Keratinocyte (primary cell): ENCODE data around the gene CFHR5. TPM values are rescaled to one million over a fixed set of nuclear protein-coding genes. Genes with fewer than 3 reads are reported as not detected.
"Not testable (repeated sequence)": the region's sequence is repeated elsewhere in the genome, so short reads cannot be mapped to it uniquely, and the experiment has no call there.

Source experiments
- DNase-seq: peaks from one replicate; pipeline ENCODE4 v3.0.0-alpha.2; 2011; ENCODE audit warnings: low read depth, missing footprints, low spot score
- FAIRE-seq: peaks from 2 replicates; lab custom pipeline; 2011; peaks lifted over from hg19 to GRCh38; lab: Jason Lieb, UNC
- H2AFZ ChIP-seq: 2 replicates; pipeline ENCODE4 v1.6.0; 2012; ENCODE audit warnings: low read length, control low read depth, inconsistent platforms; ENCODE audit not compliant: control insufficient read depth
- H3K27ac ChIP-seq: 2 replicates; pipeline ENCODE4 v1.5.1; 2011; ENCODE audit warnings: low read length; ENCODE audit not compliant: control insufficient read depth, insufficient read depth
- H3K27me3 ChIP-seq: 3 replicates; pipeline ENCODE4 v1.6.0; 2011; ENCODE audit warnings: low read length; ENCODE audit not compliant: control insufficient read depth, insufficient read depth; ENCODE audit errors: extremely low read depth
- H3K36me3 ChIP-seq, 2 experiments: 2 replicates in 1 of 2; 3 replicates in 1 of 2; pipeline ENCODE4 v1.5.1; 2011; ENCODE audit warnings: low read length in 2 of 2, mild to moderate bottlenecking in 1 of 2; ENCODE audit not compliant: control insufficient read depth in 2 of 2, insufficient read depth in 2 of 2; ENCODE audit errors: extremely low read depth in 1 of 2
- H3K4me1 ChIP-seq: 3 replicates; pipeline ENCODE4 v1.5.1; 2011; ENCODE audit warnings: low read length; ENCODE audit not compliant: control insufficient read depth, insufficient read depth; ENCODE audit errors: extremely low read depth
- H3K4me2 ChIP-seq: 3 replicates; pipeline ENCODE4 v1.6.0; 2011; ENCODE audit warnings: low read depth, low read length; ENCODE audit not compliant: control insufficient read depth, insufficient read depth; ENCODE audit errors: extremely low read depth
- H3K4me3 ChIP-seq, 3 experiments: fragments of 200-600 bp in 1 of 3; sonication (generic) in 1 of 3; 2 replicates in 2 of 3; 3 replicates in 1 of 3; pipeline ENCODE4 v1.5.1; 2011 to 2016; ENCODE audit warnings: low read length in 3 of 3, mild to moderate bottlenecking in 3 of 3, control low read depth in 2 of 3, inconsistent platforms in 1 of 3, low read depth in 1 of 3, mixed read lengths in 1 of 3, mixed run types in 1 of 3, moderate library complexity in 1 of 3; ENCODE audit not compliant: control insufficient read depth in 2 of 3, insufficient read depth in 2 of 3; ENCODE audit errors: extremely low read depth in 1 of 3
- H3K79me2 ChIP-seq: 2 replicates; pipeline ENCODE4 v1.6.0; 2012; ENCODE audit warnings: low read length; ENCODE audit not compliant: control insufficient read depth, insufficient read depth
- H3K9ac ChIP-seq: 3 replicates; pipeline ENCODE4 v1.6.0; 2011; ENCODE audit warnings: low read length; ENCODE audit not compliant: control insufficient read depth, insufficient read depth; ENCODE audit errors: extremely low read depth
- H3K9me1 ChIP-seq: 3 replicates; pipeline ENCODE4 v1.6.0; 2011; ENCODE audit warnings: low read length; ENCODE audit not compliant: control insufficient read depth, insufficient read depth; ENCODE audit errors: extremely low read depth
- H3K9me3 ChIP-seq: 2 replicates; pipeline ENCODE4 v1.5.1; 2012; ENCODE audit warnings: low read depth, low read length; ENCODE audit not compliant: control insufficient read depth
- H4K20me1 ChIP-seq: 3 replicates; pipeline ENCODE4 v1.6.0; 2011; ENCODE audit warnings: low read length; ENCODE audit not compliant: control insufficient read depth, insufficient read depth; ENCODE audit errors: extremely low read depth
- CTCF ChIP-seq, 3 experiments: IDR thresholded peaks in 1 of 3; conservative IDR thresholded peaks in 1 of 3; optimal IDR thresholded peaks in 1 of 3; 2 replicates in 2 of 3; 3 replicates in 1 of 3; pipeline versions ENCODE3 to v1.5.1; 2011; ENCODE audit warnings: low read length in 3 of 3, mild to moderate bottlenecking in 3 of 3, moderate library complexity in 2 of 3, control low read depth in 1 of 3, inconsistent platforms in 1 of 3; ENCODE audit not compliant: insufficient read depth in 2 of 3; ENCODE audit errors: extremely low read depth in 1 of 3
- EZH2 ChIP-seq: IDR thresholded peaks from one replicate; pipeline ENCODE4 v1.6.1; 2012; ENCODE audit warnings: inconsistent platforms, mild to moderate bottlenecking, low read length, moderate library complexity
- dilution Hi-C: fragments of 300-500 bp; cut with MboI; formaldehyde crosslinking; loops from one replicate; pipeline ENCODE4 v1.7.0; 2020; ENCODE audit warnings: low sequenced_read_pairs; ENCODE audit not compliant: extremely low pct_ligation_motif_present
- polyA minus RNA-seq, 3 experiments: library from RNA; depleted of rRNA, polyadenylated mRNA; stranded (reverse); fragments of >200 nt; gene quantifications; 1 replicate in 1 of 3; 2 replicates in 1 of 3; 3 replicates in 1 of 3; pipeline ENCODE4 v1.2.3, GENCODE V29; 2011
- polyA plus RNA-seq, 5 experiments: library from polyadenylated mRNA; depleted of rRNA in 3 of 5; stranded (reverse) in 3 of 5; stranded (forward) in 1 of 5; unstranded in 1 of 5; fragments of >200 nt; gene quantifications; 1 replicate in 1 of 5; 2 replicates in 3 of 5; 3 replicates in 1 of 5; pipeline versions ENCODE4 v1.2.1 to v1.2.3, GENCODE V29; 2011 to 2012; ENCODE audit warnings: missing spikeins in 2 of 5, low read depth in 1 of 5, low replicate concordance in 1 of 5

The CFHR5 gene
- polyA plus RNA-seq, result not detected in 3 replicates
- not detected for polyA plus RNA-seq (2011; ENCODE audit: low read depth)
- not detected in 2 replicates for polyA plus RNA-seq (2011; cell fraction: cytosol; rRNA removed)
- not detected in 2 replicates for polyA plus RNA-seq (2011; cell fraction: nucleus; rRNA removed)
- not detected in 2 replicates for polyA plus RNA-seq (2012; ENCODE audit: low replicate concordance)
- polyA minus RNA-seq, result not detected in 3 replicates
- polyA minus RNA-seq (2011; cell fraction: cytosol; rRNA and poly(A)+ RNA removed), result not detected
- not detected in 2 replicates for polyA minus RNA-seq (2011; cell fraction: nucleus; rRNA and poly(A)+ RNA removed)

DNA sequence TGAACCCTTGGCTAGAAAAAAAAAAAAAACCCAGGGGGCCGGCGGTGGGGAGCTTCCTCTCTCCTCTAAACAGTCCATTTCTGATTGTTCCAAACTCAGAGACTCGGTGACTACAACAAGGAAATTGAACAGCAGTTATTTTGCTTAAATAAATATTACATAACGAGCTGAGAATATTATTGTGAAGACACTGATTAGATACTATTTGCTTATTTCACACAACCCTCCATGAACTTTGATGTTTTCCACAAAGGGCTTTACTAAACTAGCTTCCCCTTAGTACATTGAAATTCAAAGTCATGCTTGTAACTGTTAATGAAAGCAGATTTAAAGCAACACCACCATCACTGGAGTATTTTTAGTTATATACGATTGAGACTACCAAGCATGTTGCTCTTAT, at the start of gene CFHR5:
TSS of gene CFHR5 (plus strand) at position 279 of the 400 bp plus-strand sequence. CDS start at position 388, 109 bp downstream.
- H3K9ac ChIP-seq, result no peak within 1 kb of the TSS
- H4K20me1 ChIP-seq, result no peaks in the 10 kb centered on the region
- no peak within 1 kb of the TSS for H3K4me2 ChIP-seq
- no peak within 1 kb of the TSS for H3K4me3 ChIP-seq
- H3K4me1 ChIP-seq, result no peaks in the 10 kb centered on the region
- H3K9me3 ChIP-seq, result no peaks in the 10 kb centered on the region
- no peaks in the 10 kb centered on the region for H3K27me3 ChIP-seq
- H3K79me2 ChIP-seq, result no peaks in the 10 kb centered on the region
- FAIRE-seq, result no peak
- H2AFZ ChIP-seq, result no peak within 1 kb of the TSS
- H3K36me3 ChIP-seq, result no peaks in the 10 kb centered on the region
- dilution Hi-C loops, result no loop called here
- H3K9me1 ChIP-seq, result no peaks in the 10 kb centered on the region
- no peak for DNase-seq
- no peak for TF ChIP-seq CTCF (optimal IDR thresholded peaks at IDR 0.05 in 1 of 3, IDR thresholded peaks at IDR 0.05 in 1 of 3, conservative IDR thresholded peaks at IDR 0.05 in 1 of 3; ENCODE audit: extremely low read depth in 1 of 3, insufficient read depth in 2 of 3, low read length in 3 of 3)
- TF ChIP-seq EZH2, result no peak
- no peak within 1 kb of the TSS for H3K27ac ChIP-seq

GRCh38 chr1:196932853-196933252, 44.5 kb upstream of the CFHR5 start:
- H2AFZ ChIP-seq, H3K4me3 ChIP-seq, H3K36me3 ChIP-seq, dilution Hi-C loops, DNase-seq, FAIRE-seq, H3K79me2 ChIP-seq, H3K9me1 ChIP-seq, H3K27me3 ChIP-seq, H3K9ac ChIP-seq, H3K27ac ChIP-seq, H3K4me2 ChIP-seq, H4K20me1 ChIP-seq, H3K4me1 ChIP-seq, H3K9me3 ChIP-seq: not testable (repeated sequence)
